WERI-Rb-1 (cell line): ENCODE results near the gene NBAS.
"Not testable (repeated sequence)": the region's sequence is repeated elsewhere in the genome, so short reads cannot be mapped to it uniquely, and the experiment has no call there.

Experiments
- DNase-seq: peaks from one replicate; pipeline ENCODE4 v3.0.0-alpha.2; 2020
- H3K27ac ChIP-seq: fragments of 250-450 bp; sonication (Bioruptor Pico); 2 replicates; pipeline ENCODE4 v1.5.1; 2020; ENCODE audit warnings: mild to moderate bottlenecking, moderate library complexity
- H3K27me3 ChIP-seq: fragments of 250-450 bp; sonication (Bioruptor Pico); 2 replicates; pipeline ENCODE4 v1.5.1; 2021; ENCODE audit warnings: mild to moderate bottlenecking, low read depth, moderate library complexity; ENCODE audit not compliant: insufficient read depth, severe bottlenecking
- H3K36me3 ChIP-seq: fragments of 250-450 bp; sonication (Bioruptor Pico); 2 replicates; pipeline ENCODE4 v1.5.1; 2020; ENCODE audit warnings: mild to moderate bottlenecking, moderate library complexity
- H3K4me3 ChIP-seq: 2 replicates; pipeline ENCODE4 v1.5.1; 2011; ENCODE audit warnings: low read depth, mild to moderate bottlenecking, control low read depth, low read length
- H3K9me3 ChIP-seq: fragments of 250-450 bp; sonication (Bioruptor Pico); 2 replicates; pipeline ENCODE4 v1.5.1; 2021; ENCODE audit warnings: mild to moderate bottlenecking, moderate library complexity; ENCODE audit not compliant: severe bottlenecking
- CTCF ChIP-seq: IDR thresholded peaks from 2 replicates; pipeline ENCODE4 v1.5.1; 2011; ENCODE audit warnings: low read depth, mild to moderate bottlenecking, control low read depth, inconsistent platforms, low read length

The NBAS gene

DNA sequence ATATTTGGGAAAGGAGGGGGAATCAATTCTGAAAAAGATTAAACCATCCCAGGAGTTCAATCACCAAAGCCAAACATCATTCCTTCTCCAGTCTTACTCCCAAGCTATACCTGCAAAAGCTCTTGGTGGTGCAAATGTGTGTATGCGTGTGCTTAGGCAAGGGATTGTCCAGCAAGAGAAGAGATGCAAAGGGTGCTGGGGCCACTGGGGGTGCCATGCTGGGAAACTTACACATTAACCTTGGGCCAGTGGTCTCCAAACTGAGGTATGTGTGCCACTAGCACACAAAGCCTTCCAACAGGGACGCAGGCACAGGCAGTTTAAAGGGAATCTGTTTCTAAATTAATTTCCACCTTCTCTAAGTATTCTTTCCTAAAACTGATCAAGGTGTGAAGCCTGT is 307.9 kb downstream of the NBAS start:
- Histone ChIP-seq H3K4me3 (no peak overlapping the region), H3K27me3 (no peaks in the 10 kb centered on the region), H3K9me3 (peaks cover 2% of the 10 kb centered on the region), H3K36me3 (no peaks in the 10 kb centered on the region), H3K27ac (no peak overlapping the region)
- TF ChIP-seq CTCF, result no peak
- DNase-seq, result no peak

DNA sequence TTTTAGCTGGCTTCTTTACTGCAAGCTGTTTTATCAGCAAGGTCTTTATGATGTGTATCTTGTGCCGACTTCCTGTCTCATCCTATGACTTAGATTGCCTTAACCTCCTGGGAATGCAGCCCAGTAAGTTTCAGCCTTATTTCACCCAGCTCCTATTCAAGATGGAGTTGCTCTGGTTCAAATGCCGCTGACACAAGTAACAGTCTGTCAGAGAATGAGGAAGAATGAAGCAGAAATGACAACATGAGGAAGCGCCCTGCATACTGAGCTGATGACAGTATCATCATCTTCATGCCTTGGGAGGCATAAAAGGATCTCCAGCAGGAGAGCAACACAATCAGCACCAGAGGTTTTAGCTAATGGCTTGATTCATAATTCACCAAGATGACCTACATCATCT is 309.4 kb downstream of the NBAS start:
- DNase-seq, result no peak
- H3K27ac ChIP-seq, result no peak overlapping the region
- TF ChIP-seq CTCF, result no peak
- no peaks in the 10 kb centered on the region for H3K27me3 ChIP-seq
- no peaks in the 10 kb centered on the region for H3K9me3 ChIP-seq
- no peak overlapping the region for H3K4me3 ChIP-seq
- no peaks in the 10 kb centered on the region for H3K36me3 ChIP-seq

DNA sequence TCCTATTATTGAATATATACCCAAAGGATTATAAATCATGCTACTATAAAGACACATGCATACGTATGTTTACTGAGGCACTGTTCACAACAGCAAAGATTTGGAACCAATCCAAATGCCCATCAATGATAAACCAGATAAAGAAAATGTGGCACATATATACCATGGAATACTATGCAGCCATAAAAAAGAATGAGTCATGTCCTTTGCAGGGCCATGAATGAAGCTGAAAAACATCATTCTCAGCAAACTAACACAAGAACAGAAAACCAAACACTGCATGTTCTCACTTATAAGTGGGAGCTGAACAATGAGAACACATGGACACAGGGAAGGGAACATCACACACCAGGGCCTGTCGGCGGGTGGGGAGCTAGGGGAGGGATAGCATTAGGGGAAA is 310.2 kb downstream of the NBAS start:
- not testable (repeated sequence) for H3K27me3 ChIP-seq, DNase-seq, H3K27ac ChIP-seq, H3K4me3 ChIP-seq, H3K36me3 ChIP-seq, H3K9me3 ChIP-seq

DNA sequence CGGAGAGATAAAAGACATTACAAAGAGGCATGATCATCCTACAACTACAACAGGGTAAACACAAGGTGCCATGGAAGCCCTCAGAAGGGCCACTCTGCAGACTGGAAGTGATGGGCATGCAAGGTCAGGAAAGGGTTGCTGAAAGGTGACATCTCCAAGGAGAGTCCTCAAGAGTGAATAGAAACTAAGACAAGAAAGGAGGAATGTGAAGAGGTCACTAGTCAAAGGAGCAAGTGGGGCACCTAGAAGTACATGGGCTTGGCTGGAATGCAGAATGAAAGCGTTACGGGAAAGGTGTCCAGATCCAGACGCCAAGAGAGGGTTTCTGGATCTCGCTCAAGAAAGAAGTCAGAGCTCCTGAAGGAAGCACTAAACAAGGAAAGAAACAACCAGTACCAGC is 314.3 kb downstream of the NBAS start:
- H3K36me3 ChIP-seq, result no peaks in the 10 kb centered on the region
- H3K27ac ChIP-seq, result no peak overlapping the region
- H3K9me3 ChIP-seq, result no peaks in the 10 kb centered on the region
- H3K27me3 ChIP-seq, result no peaks in the 10 kb centered on the region
- no peak for TF ChIP-seq CTCF
- DNase-seq, result no peak
- no peak overlapping the region for H3K4me3 ChIP-seq

DNA sequence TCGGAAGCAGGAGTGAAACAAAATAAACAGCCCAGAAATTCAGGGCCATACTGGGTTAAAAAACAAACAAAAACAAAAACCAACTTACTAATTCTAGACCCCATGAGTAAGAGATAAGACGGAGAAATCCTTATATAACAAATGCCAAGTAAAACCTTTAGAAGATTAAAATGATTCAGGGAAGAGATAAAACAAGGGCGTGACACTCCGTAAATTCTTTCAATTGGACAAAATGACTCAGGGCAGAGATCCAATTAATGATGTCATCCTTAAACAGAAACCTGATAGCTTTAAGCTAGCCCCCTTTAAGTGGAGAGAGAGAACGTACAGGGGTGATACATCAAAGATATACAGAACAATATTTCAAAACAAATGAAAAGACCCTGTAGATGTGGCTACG is 317.4 kb downstream of the NBAS start:
- TF ChIP-seq CTCF, result no peak
- no peak for DNase-seq
- no peaks in the 10 kb centered on the region for H3K27me3 ChIP-seq
- H3K4me3 ChIP-seq, result no peak overlapping the region
- H3K9me3 ChIP-seq, result no peaks in the 10 kb centered on the region
- no peaks in the 10 kb centered on the region for H3K36me3 ChIP-seq
- peak overlapping the region; percentile 20 for H3K27ac ChIP-seq

DNA sequence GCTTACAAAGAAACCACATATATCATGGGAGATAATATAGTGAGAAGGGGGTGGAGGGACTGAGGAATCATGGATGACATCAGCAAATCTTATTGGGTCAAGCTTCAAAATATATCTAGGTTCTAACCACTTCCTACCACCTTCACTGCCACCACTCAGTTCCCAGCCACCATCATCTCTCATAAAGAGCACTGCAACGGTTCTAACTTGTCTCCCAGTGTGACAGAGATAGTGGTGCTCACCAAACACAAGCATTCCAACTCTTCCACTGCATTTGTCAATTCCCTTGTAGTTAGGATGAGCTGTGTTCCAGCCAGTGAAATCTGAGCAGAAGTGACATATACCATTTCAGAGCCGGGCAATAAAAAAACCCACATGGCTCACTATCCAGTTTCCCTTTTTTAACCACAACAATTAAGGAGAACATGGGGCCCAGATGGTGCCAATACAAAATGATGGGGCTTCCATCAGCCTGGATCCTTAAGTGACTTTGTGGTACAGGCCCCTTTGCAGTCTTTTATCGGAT is 318.1 kb downstream of the NBAS start:
- Histone ChIP-seq H3K27ac (no peak overlapping the region), H3K9me3 (no peaks in the 10 kb centered on the region), H3K4me3 (no peak overlapping the region), H3K36me3 (no peaks in the 10 kb centered on the region), H3K27me3 (no peaks in the 10 kb centered on the region)
- DNase-seq, result peak; percentile 55
- no peak for TF ChIP-seq CTCF
